Measurements from ENCODE around the gene USP25. TPM values are rescaled to one million over a fixed set of nuclear protein-coding genes. Genes with fewer than 3 reads are reported as not detected.

The USP25 gene
- total and polyA plus RNA-seq, 2 experiments from 2014 or later, result 23.5 to 39.0 TPM

DNA sequence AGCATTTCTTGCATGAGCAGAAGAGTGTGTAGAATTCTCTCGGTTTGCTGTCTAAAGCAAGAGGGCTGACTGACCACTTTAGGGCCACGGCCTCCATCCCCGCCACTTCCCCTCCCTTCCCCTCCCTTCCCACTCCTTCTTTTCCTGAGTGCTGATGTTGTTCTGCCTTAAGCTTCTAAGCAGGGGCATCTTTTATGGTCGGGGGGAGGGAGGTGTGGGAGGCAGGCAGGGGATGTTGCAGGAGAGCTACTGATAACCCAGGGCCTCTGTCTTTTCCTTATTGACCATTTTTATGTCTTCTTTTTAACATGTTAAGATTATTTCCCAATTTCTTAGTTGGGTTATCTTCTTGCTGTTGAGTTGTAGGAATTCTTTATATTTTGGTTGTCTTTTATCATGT lies 15.1 kb downstream of the USP25 start:
- Histone ChIP-seq H3K9me3 (ENCODE audit: low read depth) (no peaks in the 10 kb centered on the region), H3K27ac (no peak overlapping the region), H3K27me3 (no peaks in the 10 kb centered on the region), H3K4me1 (ENCODE audit: low read depth) (peaks cover 17% of the 10 kb centered on the region), H3K36me3 (no peaks in the 10 kb centered on the region), H3K4me3 (no peak overlapping the region)
- TF ChIP-seq CTCF (IDR thresholded peaks at IDR 0.05; ENCODE audit: low read depth, low read length), result no peak
- no peak for DNase-seq (ENCODE audit: low read depth in 1 of 2, low spot score in 1 of 2)

DNA sequence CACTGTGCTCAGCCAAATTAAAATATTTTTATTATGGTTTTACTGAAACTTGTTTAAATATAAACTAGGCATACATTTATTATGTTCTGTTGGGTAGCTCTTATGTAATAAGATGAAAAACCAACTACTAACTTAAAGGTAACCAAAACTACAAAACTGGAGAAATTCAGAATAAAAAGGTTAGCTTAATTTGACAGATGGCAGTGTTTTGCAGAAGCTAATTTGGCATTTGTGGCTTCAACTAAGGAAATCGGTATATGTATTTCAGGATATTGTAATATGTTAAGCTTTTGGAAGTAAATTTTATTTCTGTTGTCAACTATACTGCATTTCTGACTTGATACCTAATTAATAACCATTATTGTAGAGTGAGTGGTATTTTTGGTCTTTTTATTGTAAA lies 18.8 kb downstream of the USP25 start:
- no peaks in the 10 kb centered on the region for H3K36me3 ChIP-seq
- no peak overlapping the region for H3K4me3 ChIP-seq
- H3K9me3 ChIP-seq (ENCODE audit: low read depth), result no peaks in the 10 kb centered on the region
- TF ChIP-seq CTCF (IDR thresholded peaks at IDR 0.05; ENCODE audit: low read depth, low read length), result no peak
- H3K27ac ChIP-seq, result no peak overlapping the region
- peaks cover 4% of the 10 kb centered on the region for H3K4me1 ChIP-seq (ENCODE audit: low read depth)
- no peak for DNase-seq (ENCODE audit: low read depth in 1 of 2, low spot score in 1 of 2)
- H3K27me3 ChIP-seq, result no peaks in the 10 kb centered on the region

DNA sequence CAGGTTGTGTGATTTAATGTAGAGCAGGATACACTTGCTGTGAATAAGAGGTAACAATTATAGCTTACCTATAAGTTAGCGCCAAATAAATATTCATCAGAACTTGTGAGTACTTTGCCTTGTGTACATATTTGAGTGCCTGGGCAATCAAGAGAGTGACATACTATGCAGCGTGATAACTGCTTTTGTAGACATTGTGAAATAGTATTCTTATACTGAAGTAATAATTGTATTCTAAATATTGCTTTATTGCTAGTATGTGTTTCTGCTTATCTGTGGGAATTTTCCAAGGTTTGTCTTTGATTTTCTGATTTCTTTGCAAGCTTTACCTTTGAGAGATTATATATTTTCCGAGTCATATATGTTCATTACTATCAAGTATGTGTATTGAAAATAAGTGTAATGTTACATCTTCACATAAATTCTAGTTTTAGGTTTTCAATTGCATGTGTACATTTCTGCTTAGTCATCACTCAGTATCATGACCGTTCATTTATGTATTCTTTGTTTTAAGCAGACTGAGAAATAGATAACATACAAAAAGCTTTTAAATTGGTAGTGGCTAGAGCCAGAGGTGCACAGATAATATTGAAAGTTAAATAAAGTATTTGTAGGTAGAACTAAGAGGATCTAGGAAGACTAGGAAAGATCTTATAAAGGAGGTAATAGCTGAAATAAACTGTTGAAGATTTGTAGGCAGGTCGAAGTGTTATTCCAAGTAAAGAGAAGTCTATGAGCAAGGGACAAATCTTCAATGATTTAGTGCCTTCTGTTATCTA lies 19.5 kb downstream of the USP25 start:
- Histone ChIP-seq H3K36me3 (no peaks in the 10 kb centered on the region), H3K27me3 (no peaks in the 10 kb centered on the region), H3K4me1 (ENCODE audit: low read depth) (peaks cover 4% of the 10 kb centered on the region), H3K27ac (no peak overlapping the region), H3K9me3 (ENCODE audit: low read depth) (no peaks in the 10 kb centered on the region), H3K4me3 (no peak overlapping the region)
- no peak for TF ChIP-seq CTCF (IDR thresholded peaks at IDR 0.05; ENCODE audit: low read depth, low read length)
- peak in 1 of 2 donors; percentile 35 for DNase-seq (ENCODE audit: low read depth in 1 of 2, low spot score in 1 of 2)

GRCh38 chr21:15749861-15750159 lies 20.0 kb downstream of the USP25 start:
- H3K27me3 ChIP-seq, result no peaks in the 10 kb centered on the region
- DNase-seq (ENCODE audit: low read depth in 1 of 2, low spot score in 1 of 2), result peak in 1 of 2 donors; percentile 42
- H3K36me3 ChIP-seq, result no peaks in the 10 kb centered on the region
- no peak for TF ChIP-seq CTCF (IDR thresholded peaks at IDR 0.05; ENCODE audit: low read depth, low read length)
- H3K9me3 ChIP-seq (ENCODE audit: low read depth), result no peaks in the 10 kb centered on the region
- peaks cover 4% of the 10 kb centered on the region for H3K4me1 ChIP-seq (ENCODE audit: low read depth)
- no peak overlapping the region for H3K27ac ChIP-seq
- H3K4me3 ChIP-seq, result no peak overlapping the region

DNA sequence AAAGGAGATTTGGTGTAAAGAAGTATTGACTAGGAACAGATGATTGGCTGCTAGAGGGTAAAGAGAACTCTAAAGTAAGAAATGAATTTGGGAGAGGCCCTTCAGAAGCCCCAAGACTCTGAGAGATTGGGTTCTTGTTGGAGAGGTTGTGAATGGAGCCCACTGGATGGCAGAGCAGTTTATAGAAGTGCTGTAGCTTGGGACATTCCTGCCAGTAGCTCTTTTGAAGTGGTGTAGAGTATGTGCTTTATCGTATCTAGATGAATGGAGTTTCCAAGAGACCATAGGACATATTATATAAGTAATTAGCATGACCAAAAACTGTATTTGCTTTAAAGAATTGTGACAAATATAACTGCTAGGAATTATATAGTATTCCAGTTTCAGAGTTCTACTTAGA lies 21.3 kb downstream of the USP25 start:
- Histone ChIP-seq H3K36me3 (no peaks in the 10 kb centered on the region), H3K4me3 (no peak overlapping the region), H3K27me3 (no peaks in the 10 kb centered on the region), H3K27ac (peak overlapping the region; percentile 34), H3K4me1 (ENCODE audit: low read depth) (peaks cover 4% of the 10 kb centered on the region), H3K9me3 (ENCODE audit: low read depth) (no peaks in the 10 kb centered on the region)
- no peak for DNase-seq (ENCODE audit: low read depth in 1 of 2, low spot score in 1 of 2)
- TF ChIP-seq CTCF (IDR thresholded peaks at IDR 0.05; ENCODE audit: low read depth, low read length), result no peak
